SK-N-SH treated with all-trans-retinoic acid at 6 μM for 48 hours (cell line): Measurements from ENCODE around the gene RSPO4.

Experiments used
- ATAC-seq: fragments of 200-7000 bp; cut with Tn5 transposase; 3 replicates; pipeline ENCODE4 v1.9.1; 2020; ENCODE audit warnings: mild to moderate bottlenecking, moderate library complexity
- ARNTL ChIP-seq: fragments of 450-650 bp; formaldehyde crosslinking; IDR thresholded peaks from 2 replicates; pipeline ENCODE4 v1.5.0; 2020; ENCODE audit warnings: low read depth, mild to moderate bottlenecking, moderate library complexity, borderline replicate concordance
- CREB5 ChIP-seq: fragments of 250-450 bp; sonication (Bioruptor Pico); IDR thresholded peaks from 2 replicates; pipeline ENCODE4 v1.5.1; 2020; ENCODE audit warnings: low read depth, mild to moderate bottlenecking, moderate library complexity
- CSDC2 ChIP-seq: fragments of 250-450 bp; sonication (Bioruptor Pico); IDR thresholded peaks from 2 replicates; pipeline ENCODE4 v1.5.0; 2020; ENCODE audit warnings: mild to moderate bottlenecking, moderate library complexity
- CSRNP3 ChIP-seq: fragments of 250-450 bp; sonication (Bioruptor Pico); IDR thresholded peaks from 2 replicates; pipeline ENCODE4 v1.5.1; 2021; ENCODE audit warnings: mild to moderate bottlenecking, moderate library complexity
- ESRRG ChIP-seq: fragments of 250-450 bp; sonication (Bioruptor Pico); IDR thresholded peaks from 2 replicates; pipeline ENCODE4 v1.6.1; 2021; ENCODE audit warnings: mild to moderate bottlenecking
- GLIS3 ChIP-seq: fragments of 250-450 bp; sonication (Bioruptor Pico); IDR thresholded peaks from 2 replicates; pipeline ENCODE4 v1.5.0; 2020; ENCODE audit warnings: mild to moderate bottlenecking, moderate library complexity
- ISL1 ChIP-seq: fragments of 250-450 bp; sonication (Bioruptor Pico); IDR thresholded peaks from 2 replicates; pipeline ENCODE4 v2.1.2; 2022; ENCODE audit warnings: mild to moderate bottlenecking, moderate library complexity
- OSR1 ChIP-seq: fragments of 250-450 bp; sonication (Bioruptor Pico); IDR thresholded peaks from 2 replicates; pipeline ENCODE4 v1.8.0; 2022; ENCODE audit warnings: moderate library complexity, mild to moderate bottlenecking, inconsistent platforms
- PATZ1 ChIP-seq: fragments of 250-450 bp; sonication (Bioruptor Pico); IDR thresholded peaks from 2 replicates; pipeline ENCODE4 v1.8.0; 2020; ENCODE audit warnings: mild to moderate bottlenecking, moderate library complexity, borderline replicate concordance
- POU6F1 ChIP-seq: fragments of 250-450 bp; sonication (Bioruptor Pico); IDR thresholded peaks from 2 replicates; pipeline ENCODE4 v1.8.0; 2021; ENCODE audit warnings: low read depth, mild to moderate bottlenecking, moderate library complexity, borderline replicate concordance
- RARB ChIP-seq: fragments of 250-450 bp; sonication (Bioruptor Pico); IDR thresholded peaks from 2 replicates; pipeline ENCODE4 v1.8.0; 2021; ENCODE audit warnings: mild to moderate bottlenecking, moderate library complexity
- SNAI2 ChIP-seq: fragments of 250-450 bp; sonication (Bioruptor Pico); IDR thresholded peaks from 2 replicates; pipeline ENCODE4 v1.5.0; 2020; ENCODE audit warnings: mild to moderate bottlenecking, moderate library complexity
- TCF4 ChIP-seq: fragments of 250-450 bp; sonication (Bioruptor Pico); IDR thresholded peaks from 2 replicates; pipeline ENCODE4 v1.8.0; 2021; ENCODE audit warnings: mild to moderate bottlenecking, moderate library complexity, borderline replicate concordance
- TOX ChIP-seq: fragments of 250-450 bp; sonication (Bioruptor Pico); IDR thresholded peaks from 2 replicates; pipeline ENCODE4 v1.8.0; 2021; ENCODE audit warnings: mild to moderate bottlenecking, moderate library complexity, borderline replicate concordance
- TSHZ2 ChIP-seq: fragments of 250-450 bp; sonication (Bioruptor Pico); IDR thresholded peaks from 2 replicates; pipeline ENCODE4 v1.5.0; 2020; ENCODE audit warnings: mild to moderate bottlenecking, moderate library complexity
- ZFP3 ChIP-seq: fragments of 250-450 bp; sonication (Bioruptor Pico); IDR thresholded peaks from 2 replicates; pipeline ENCODE4 v1.5.0; 2020; ENCODE audit warnings: mild to moderate bottlenecking, moderate library complexity
- ZNF565 ChIP-seq: fragments of 450-650 bp; formaldehyde crosslinking; conservative IDR thresholded peaks from 2 replicates; pipeline ENCODE4 v1.5.0; 2020; ENCODE audit warnings: low read depth, mild to moderate bottlenecking, moderate library complexity
- ZNF70 ChIP-seq: fragments of 450-650 bp; formaldehyde crosslinking; IDR thresholded peaks from 2 replicates; pipeline ENCODE4 v1.5.0; 2020; ENCODE audit warnings: mild to moderate bottlenecking, moderate library complexity
- ZNF8 ChIP-seq: fragments of 450-650 bp; formaldehyde crosslinking; IDR thresholded peaks from 2 replicates; pipeline ENCODE4 v1.5.0; 2020; ENCODE audit warnings: mild to moderate bottlenecking, moderate library complexity

RSPO4 gene

GRCh38 chr20:910870-911770 is 91.0 kb downstream of the RSPO4 start (continued):
- TF ChIP-seq TSHZ2 (no peak), CSDC2 (no peak), TOX (no peak), ZFP3 (CRISPR knock-in tag) (no peak), ZNF70 (CRISPR knock-in tag) (no peak)

GRCh38 chr20:910132-910869 is 91.8 kb downstream of the RSPO4 start:
- no peak for ATAC-seq
- TF ChIP-seq ZNF8 (CRISPR knock-in tag): no peak
- no peak for TF ChIP-seq SNAI2
- TF ChIP-seq POU6F1 (CRISPR knock-in tag): no peak
- TF ChIP-seq ARNTL: no peak
- TF ChIP-seq CSDC2: no peak
- TF ChIP-seq GLIS3 (CRISPR knock-in tag): no peak
- TF ChIP-seq ZNF565: no peak
- no peak for TF ChIP-seq OSR1 (CRISPR knock-in tag)

- ATAC-seq: no peak
- no peak for TF ChIP-seq ZNF8 (CRISPR knock-in tag)
- TF ChIP-seq RARB (CRISPR knock-in tag): no peak
- TF ChIP-seq TCF4 (CRISPR knock-in tag): no peak
- TF ChIP-seq SNAI2: no peak
- TF ChIP-seq ARNTL: no peak
- no peak for TF ChIP-seq TOX
- TF ChIP-seq ESRRG (CRISPR knock-in tag): no peak
- TF ChIP-seq ZNF565: no peak
- TF ChIP-seq ZNF70 (CRISPR knock-in tag): no peak
- TF ChIP-seq POU6F1 (CRISPR knock-in tag): no peak
- no peak for TF ChIP-seq CREB5
- no peak for TF ChIP-seq ISL1 (CRISPR knock-in tag)
- no peak for TF ChIP-seq CSRNP3
- no peak for TF ChIP-seq PATZ1
These were observed 92.5 kb downstream of the RSPO4 start for GRCh38 chr20:909641-910040.
